Epidermal melanocyte (primary cell): ENCODE results near the gene CAMK1D.

ENCODE experiments used
- DNase-seq: peaks from one replicate; pipeline ENCODE4 v3.0.0; 2011; ENCODE audit warnings: low spot score; ENCODE audit not compliant: insufficient read length

Gene CAMK1D

GRCh38 chr10:12547301-12547771 is 198.0 kb downstream of the CAMK1D start:
- no peak for DNase-seq

- DNase-seq: no peak
Observed at GRCh38 chr10:12549297-12549696, 199.9 kb downstream of the CAMK1D start.

- no peak for DNase-seq
Observed at GRCh38 chr10:12550994-12551393, 201.6 kb downstream of the CAMK1D start.

- no peak for DNase-seq
Observed at GRCh38 chr10:12556039-12556438, 206.7 kb downstream of the CAMK1D start.

GRCh38 chr10:12559578-12560178 is 210.3 kb downstream of the CAMK1D start:
- no peak for DNase-seq

GRCh38 chr10:12561307-12561706 is 212.0 kb downstream of the CAMK1D start:
- no peak for DNase-seq

GRCh38 chr10:12561720-12562119 is 212.4 kb downstream of the CAMK1D start:
- DNase-seq: no peak

GRCh38 chr10:12563489-12563888 is 214.1 kb downstream of the CAMK1D start:
- no peak for DNase-seq

GRCh38 chr10:12564173-12564572 is 214.8 kb downstream of the CAMK1D start:
- DNase-seq: no peak

GRCh38 chr10:12566161-12567115 is 217.1 kb downstream of the CAMK1D start:
- DNase-seq: no peak

- no peak for DNase-seq
Observed at GRCh38 chr10:12568391-12569009, 219.2 kb downstream of the CAMK1D start.

GRCh38 chr10:12572281-12572680 is 222.9 kb downstream of the CAMK1D start:
- DNase-seq: no peak

- DNase-seq: no peak
Observed at GRCh38 chr10:12577610-12578009, 228.3 kb downstream of the CAMK1D start.

- DNase-seq: no peak
Observed at GRCh38 chr10:12579954-12580858, 230.9 kb downstream of the CAMK1D start.

GRCh38 chr10:12583891-12584595 is 234.7 kb downstream of the CAMK1D start:
- DNase-seq: no peak

GRCh38 chr10:12586741-12587140 is 237.4 kb downstream of the CAMK1D start:
- DNase-seq: no peak

- no peak for DNase-seq
Observed at GRCh38 chr10:12587451-12587888, 238.1 kb downstream of the CAMK1D start.

GRCh38 chr10:12588091-12588860 is 238.9 kb downstream of the CAMK1D start:
- DNase-seq: no peak

- DNase-seq: no peak
Observed at GRCh38 chr10:12589291-12589690, 239.9 kb downstream of the CAMK1D start.

GRCh38 chr10:12589791-12590190 is 240.4 kb downstream of the CAMK1D start:
- DNase-seq: no peak
